ENCODE measurements around the gene GJC2.

DNA sequence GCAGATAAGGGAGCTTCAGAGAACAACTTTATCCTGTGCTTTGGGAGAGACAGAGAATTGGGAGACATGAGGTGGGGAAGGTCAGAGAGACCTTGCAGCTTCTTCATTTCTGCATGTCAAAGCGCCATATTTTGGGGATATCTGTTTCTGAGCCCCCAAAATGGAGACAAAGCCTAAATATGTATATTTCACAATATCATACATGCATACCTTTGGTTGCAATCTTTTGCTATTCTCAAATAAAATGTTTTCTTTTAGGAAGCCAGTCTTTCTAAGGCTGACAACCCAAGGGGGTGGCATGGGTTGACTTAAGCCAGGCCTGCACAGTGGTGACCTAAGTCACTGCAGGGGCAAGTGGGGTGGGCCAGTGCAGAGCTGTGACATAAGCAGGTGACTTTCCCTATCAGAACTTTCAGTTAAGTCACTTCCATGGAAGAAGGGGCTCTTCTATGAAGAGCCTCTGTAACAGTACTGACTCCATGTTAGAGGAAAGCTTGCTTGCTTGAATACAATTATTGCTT lies 26.7 kb upstream of the GJC2 start:
- no peak for TF ChIP-seq POLR2A (IDR thresholded peaks at IDR 0.05)
- TF ChIP-seq, protein P1, sequence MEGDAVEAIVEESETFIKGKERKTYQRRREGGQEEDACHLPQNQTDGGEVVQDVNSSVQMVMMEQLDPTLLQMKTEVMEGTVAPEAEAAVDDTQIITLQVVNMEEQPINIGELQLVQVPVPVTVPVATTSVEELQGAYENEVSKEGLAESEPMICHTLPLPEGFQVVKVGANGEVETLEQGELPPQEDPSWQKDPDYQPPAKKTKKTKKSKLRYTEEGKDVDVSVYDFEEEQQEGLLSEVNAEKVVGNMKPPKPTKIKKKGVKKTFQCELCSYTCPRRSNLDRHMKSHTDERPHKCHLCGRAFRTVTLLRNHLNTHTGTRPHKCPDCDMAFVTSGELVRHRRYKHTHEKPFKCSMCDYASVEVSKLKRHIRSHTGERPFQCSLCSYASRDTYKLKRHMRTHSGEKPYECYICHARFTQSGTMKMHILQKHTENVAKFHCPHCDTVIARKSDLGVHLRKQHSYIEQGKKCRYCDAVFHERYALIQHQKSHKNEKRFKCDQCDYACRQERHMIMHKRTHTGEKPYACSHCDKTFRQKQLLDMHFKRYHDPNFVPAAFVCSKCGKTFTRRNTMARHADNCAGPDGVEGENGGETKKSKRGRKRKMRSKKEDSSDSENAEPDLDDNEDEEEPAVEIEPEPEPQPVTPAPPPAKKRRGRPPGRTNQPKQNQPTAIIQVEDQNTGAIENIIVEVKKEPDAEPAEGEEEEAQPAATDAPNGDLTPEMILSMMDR (IDR thresholded peaks at IDR 0.05), result no peak
